Peyer's patch (tissue), 4 donors: ENCODE measurements around the gene ECHS1.

ENCODE experiments used
- CTCF ChIP-seq, 6 experiments: fragments of 450-650 bp in 4 of 6; fragments of 200-600 bp in 2 of 6; sonication (generic) in 1 of 6; IDR thresholded peaks; one replicate each; pipeline ENCODE4 v1.5.1; 2017 to 2019; ENCODE audit warnings: antibody characterized with exemption in 6 of 6, mild to moderate bottlenecking in 3 of 6, moderate library complexity in 1 of 6
- POLR2A ChIP-seq, 2 donors: fragments of 450-650 bp; IDR thresholded peaks; one replicate each; pipeline ENCODE4 v1.5.1; 2017; ENCODE audit warnings: antibody characterized with exemption in 2 of 2, mild to moderate bottlenecking in 2 of 2, moderate library complexity in 2 of 2

- TF ChIP-seq CTCF (IDR thresholded peaks at IDR 0.05) (no peak), POLR2A (IDR thresholded peaks at IDR 0.05) (no peak)
Measured at GRCh38 chr10:133397938-133398337, 24.8 kb upstream of the ECHS1 start.
